Measurements from ENCODE around the gene NECTIN4. TPM values are rescaled to one million over a fixed set of nuclear protein-coding genes. Genes with fewer than 3 reads are reported as not detected.

The NECTIN4 gene
- total RNA-seq, 1 donor from 2014 or later = not detected

DNA sequence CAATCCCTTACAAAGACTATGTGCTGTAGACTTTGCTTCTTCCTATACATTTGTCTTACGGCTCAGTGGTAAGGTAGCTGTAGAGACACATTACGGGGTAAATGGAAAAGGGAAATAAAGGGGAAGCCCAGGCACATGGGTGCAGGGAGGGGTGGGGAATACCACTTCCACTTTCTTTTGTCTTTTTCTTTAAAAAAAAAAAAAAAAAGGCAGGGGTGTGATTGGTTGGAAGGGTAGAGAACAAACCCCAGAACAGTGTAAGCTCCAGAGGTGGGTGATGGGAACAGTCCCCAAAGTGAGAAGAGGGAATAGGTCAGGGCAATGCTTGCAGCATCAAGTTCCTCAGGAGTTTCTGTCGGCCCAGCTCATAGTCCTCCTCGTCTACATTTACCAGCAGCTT lies 32.5 kb upstream of the NECTIN4 start:
- Histone ChIP-seq H2AFZ (replicated peaks) (no peak overlapping the region), H3F3A (ENCODE audit: low read depth) (peaks cover 32% of the 10 kb centered on the region), H3K4me1 (peaks cover 11% of the 10 kb centered on the region), H3K36me3 (no peaks in the 10 kb centered on the region), H4K20me1 (ENCODE audit: low read depth) (peaks cover 23% of the 10 kb centered on the region), H3K4me3 (no peak overlapping the region), H3K27ac (no peak overlapping the region), H3K9ac (no peak overlapping the region), H3K27me3 (no peaks in the 10 kb centered on the region), H3K9me3 (ENCODE audit: low read depth) (no peaks in the 10 kb centered on the region), H3K79me2 (ENCODE audit: low read depth) (peaks cover 46% of the 10 kb centered on the region), H3K4me2 (no peak overlapping the region)
- TF ChIP-seq EZH2phosphoT487 (IDR thresholded peaks at IDR 0.05) (no peak), EZH2 (IDR thresholded peaks at IDR 0.05) (no peak)
- TF ChIP-seq, protein P1, sequence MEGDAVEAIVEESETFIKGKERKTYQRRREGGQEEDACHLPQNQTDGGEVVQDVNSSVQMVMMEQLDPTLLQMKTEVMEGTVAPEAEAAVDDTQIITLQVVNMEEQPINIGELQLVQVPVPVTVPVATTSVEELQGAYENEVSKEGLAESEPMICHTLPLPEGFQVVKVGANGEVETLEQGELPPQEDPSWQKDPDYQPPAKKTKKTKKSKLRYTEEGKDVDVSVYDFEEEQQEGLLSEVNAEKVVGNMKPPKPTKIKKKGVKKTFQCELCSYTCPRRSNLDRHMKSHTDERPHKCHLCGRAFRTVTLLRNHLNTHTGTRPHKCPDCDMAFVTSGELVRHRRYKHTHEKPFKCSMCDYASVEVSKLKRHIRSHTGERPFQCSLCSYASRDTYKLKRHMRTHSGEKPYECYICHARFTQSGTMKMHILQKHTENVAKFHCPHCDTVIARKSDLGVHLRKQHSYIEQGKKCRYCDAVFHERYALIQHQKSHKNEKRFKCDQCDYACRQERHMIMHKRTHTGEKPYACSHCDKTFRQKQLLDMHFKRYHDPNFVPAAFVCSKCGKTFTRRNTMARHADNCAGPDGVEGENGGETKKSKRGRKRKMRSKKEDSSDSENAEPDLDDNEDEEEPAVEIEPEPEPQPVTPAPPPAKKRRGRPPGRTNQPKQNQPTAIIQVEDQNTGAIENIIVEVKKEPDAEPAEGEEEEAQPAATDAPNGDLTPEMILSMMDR (IDR thresholded peaks at IDR 0.05) = no peak
- no peak for DNase-seq (ENCODE audit: low spot score)
- no peaks in the 10 kb centered on the region for H3K9me3 Mint-ChIP-seq
- H3K4me1 Mint-ChIP-seq = peaks cover 26% of the 10 kb centered on the region
- peaks cover 32% of the 10 kb centered on the region for H3K36me3 Mint-ChIP-seq
- no peak overlapping the region for H3K27ac Mint-ChIP-seq
- H3K4me3 Mint-ChIP-seq = no peak overlapping the region
- H3K27me3 Mint-ChIP-seq (ENCODE audit: insufficient read depth, low read depth) = peaks cover 6% of the 10 kb centered on the region

- H3K79me2 ChIP-seq (ENCODE audit: low read depth) = peaks cover 46% of the 10 kb centered on the region
- no peak overlapping the region for H2AFZ ChIP-seq (replicated peaks)
- peaks cover 32% of the 10 kb centered on the region for H3F3A ChIP-seq (ENCODE audit: low read depth)
- no peak overlapping the region for H3K4me3 ChIP-seq
- no peak for DNase-seq (ENCODE audit: low spot score)
- H3K9ac ChIP-seq = no peak overlapping the region
- H3K27me3 Mint-ChIP-seq (ENCODE audit: insufficient read depth, low read depth) = peaks cover 6% of the 10 kb centered on the region
- H3K27ac ChIP-seq = no peak overlapping the region
- H3K4me1 ChIP-seq = peaks cover 11% of the 10 kb centered on the region
- H3K9me3 ChIP-seq (ENCODE audit: low read depth) = no peaks in the 10 kb centered on the region
- no peak overlapping the region for H3K4me3 Mint-ChIP-seq
- TF ChIP-seq EZH2phosphoT487 (IDR thresholded peaks at IDR 0.05) (no peak), EZH2 (IDR thresholded peaks at IDR 0.05) (no peak)
- TF ChIP-seq, protein P1 (IDR thresholded peaks at IDR 0.05) = no peak
- H3K9me3 Mint-ChIP-seq = no peaks in the 10 kb centered on the region
- H4K20me1 ChIP-seq (ENCODE audit: low read depth) = peaks cover 23% of the 10 kb centered on the region
- peaks cover 27% of the 10 kb centered on the region for H3K4me1 Mint-ChIP-seq
- H3K4me2 ChIP-seq = no peak overlapping the region
- H3K27me3 ChIP-seq = no peaks in the 10 kb centered on the region
- no peak overlapping the region for H3K27ac Mint-ChIP-seq
- H3K36me3 Mint-ChIP-seq = peaks cover 30% of the 10 kb centered on the region
- no peaks in the 10 kb centered on the region for H3K36me3 ChIP-seq
Observed at GRCh38 chr1:161121042-161121650, 31.8 kb upstream of the NECTIN4 start.

- H3K27me3 ChIP-seq = no peaks in the 10 kb centered on the region
- TF ChIP-seq EZH2phosphoT487 (IDR thresholded peaks at IDR 0.05) (no peak), EZH2 (IDR thresholded peaks at IDR 0.05) (no peak)
- TF ChIP-seq, protein P1 (IDR thresholded peaks at IDR 0.05) = peak; percentile 43
- peak; percentile 58 for DNase-seq (ENCODE audit: low spot score)
- no peak overlapping the region for H3K27ac Mint-ChIP-seq
- H3F3A ChIP-seq (ENCODE audit: low read depth) = peaks cover 32% of the 10 kb centered on the region
- peak overlapping the region; percentile 72 for H3K4me3 ChIP-seq
- H3K4me1 Mint-ChIP-seq = peaks cover 27% of the 10 kb centered on the region
- no peak overlapping the region for H3K27ac ChIP-seq
- H3K4me1 ChIP-seq = peaks cover 11% of the 10 kb centered on the region
- H3K9me3 ChIP-seq (ENCODE audit: low read depth) = no peaks in the 10 kb centered on the region
- H3K4me2 ChIP-seq = peak overlapping the region; percentile 92
- H2AFZ ChIP-seq (replicated peaks) = no peak overlapping the region
- H3K36me3 ChIP-seq = no peaks in the 10 kb centered on the region
- peaks cover 7% of the 10 kb centered on the region for H3K27me3 Mint-ChIP-seq (ENCODE audit: insufficient read depth, low read depth)
- H4K20me1 ChIP-seq (ENCODE audit: low read depth) = peaks cover 13% of the 10 kb centered on the region
- no peak overlapping the region for H3K9ac ChIP-seq
- H3K79me2 ChIP-seq (ENCODE audit: low read depth) = peaks cover 51% of the 10 kb centered on the region
- H3K4me3 Mint-ChIP-seq = peak overlapping the region; percentile 97
- no peaks in the 10 kb centered on the region for H3K9me3 Mint-ChIP-seq
- H3K36me3 Mint-ChIP-seq = peaks cover 25% of the 10 kb centered on the region
Observed at GRCh38 chr1:161119092-161119903, 29.9 kb upstream of the NECTIN4 start.

All from neural progenitor cell (in vitro differentiated cells).